Endodermal cell (in vitro differentiated cells): ENCODE results near the gene SUGCT. TPM values are rescaled to one million over a fixed set of nuclear protein-coding genes. Genes with fewer than 3 reads are reported as not detected.

Source experiments
- DNase-seq: peaks from one replicate; pipeline ENCODE4 v3.0.0-alpha.2; 2017
- H3K27ac ChIP-seq: 2 replicates; pipeline ENCODE4 v1.5.1; 2013; ENCODE audit warnings: mild to moderate bottlenecking, low read depth, low read length, moderate library complexity
- H3K27me3 ChIP-seq: 2 replicates; pipeline ENCODE4 v1.6.1; 2013; ENCODE audit warnings: mild to moderate bottlenecking, low read length, moderate library complexity; ENCODE audit not compliant: insufficient read depth, control insufficient read depth, poor library complexity, severe bottlenecking
- H3K36me3 ChIP-seq: 2 replicates; pipeline ENCODE4 v1.7.0; 2013; ENCODE audit warnings: mild to moderate bottlenecking, low read length, moderate library complexity; ENCODE audit not compliant: control insufficient read depth, insufficient read depth
- H3K4me1 ChIP-seq: one replicate; pipeline ENCODE4 v1.7.0; 2013; ENCODE audit warnings: low read length; ENCODE audit not compliant: control insufficient read depth, insufficient read depth
- H3K4me3 ChIP-seq: 2 replicates; pipeline ENCODE4 v1.5.1; 2013; ENCODE audit warnings: mild to moderate bottlenecking, low read length, moderate library complexity
- H3K9ac ChIP-seq: 2 replicates; pipeline ENCODE4 v1.6.1; 2013; ENCODE audit warnings: mild to moderate bottlenecking, low read length, moderate library complexity; ENCODE audit not compliant: poor library complexity, severe bottlenecking; ENCODE audit errors: extremely low read depth
- H3K9me3 ChIP-seq: 2 replicates; pipeline ENCODE4 v1.6.1; 2013; ENCODE audit warnings: mild to moderate bottlenecking, low read length, moderate library complexity; ENCODE audit not compliant: control insufficient read depth
- H3K27ac Mint-ChIP-seq: 2 replicates; pipeline ENCODE4 v1.8.0; 2020; ENCODE audit warnings: mixed read lengths
- H3K27me3 Mint-ChIP-seq: 2 replicates; pipeline ENCODE4 v1.8.0; 2021; ENCODE audit warnings: mild to moderate bottlenecking, mixed read lengths; ENCODE audit not compliant: insufficient read depth
- H3K36me3 Mint-ChIP-seq: 2 replicates; pipeline ENCODE4 v1.8.0; 2020; ENCODE audit warnings: low read depth, mixed read lengths
- H3K4me1 Mint-ChIP-seq: 2 replicates; pipeline ENCODE4 v1.8.0; 2020; ENCODE audit warnings: mixed read lengths
- H3K4me3 Mint-ChIP-seq: 2 replicates; pipeline ENCODE4 v1.8.0; 2020; ENCODE audit warnings: mild to moderate bottlenecking, moderate library complexity, mixed read lengths
- H3K9me3 Mint-ChIP-seq: 2 replicates; pipeline ENCODE4 v1.8.0; 2020; ENCODE audit warnings: mild to moderate bottlenecking, mixed read lengths
- WGBS, 2 experiments: methylation state at CpG; one replicate each; pipeline versions ENCODE4 v1.1.5 to v1.1.7; 2013; ENCODE audit warnings: missing lambda C conversion rate in 2 of 2, mixed read lengths in 1 of 2; ENCODE audit not compliant: insufficient coverage in 1 of 2, insufficient read length in 1 of 2; 5-methylcytosine and 5-hydroxymethylcytosine counted together
- total RNA-seq, 2 donors: library from RNA; stranded (reverse); fragmentation: NEBNext Ultra II Directional in 1 of 2; extraction: Animal tissue kit (Norgen Biotek cat#: 25700) in 1 of 2; gene quantifications; 2 replicates in 1 of 2; 3 replicates in 1 of 2; pipeline ENCODE4 v1.2.1, GENCODE V29; 2021
- TF ChIP-seq, protein P1 (sequence below): fragments of 200-600 bp; sonication (generic); conservative IDR thresholded peaks from 2 replicates; pipeline ENCODE4 v1.5.0; 2021; ENCODE audit warnings: antibody characterized with exemption, mild to moderate bottlenecking

The SUGCT gene
- total RNA-seq, 2 donors from 2014 or later, result 3.6 to 3.9 TPM

DNA sequence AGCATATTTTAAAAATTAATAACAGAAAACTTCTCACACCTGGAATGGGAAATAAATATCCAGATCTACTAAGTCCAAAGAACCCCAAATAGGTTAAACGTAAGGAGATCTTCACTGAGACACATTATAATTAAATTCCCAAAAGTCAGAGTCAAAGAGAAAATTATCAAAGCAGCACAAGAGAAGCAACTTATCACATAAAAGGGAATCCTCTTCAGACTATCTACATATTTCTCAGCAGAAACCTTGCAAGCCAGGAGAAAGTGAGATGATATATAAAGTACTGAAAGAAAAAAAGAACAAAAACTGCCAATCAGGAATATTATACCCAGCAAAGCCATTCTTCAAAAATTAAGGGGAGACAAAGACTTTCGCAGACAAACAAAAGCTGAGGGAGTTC is 756.4 kb downstream of the SUGCT start:
- H3K36me3 Mint-ChIP-seq, result no peaks in the 10 kb centered on the region
- H3K9ac ChIP-seq, result no peak overlapping the region
- H3K27me3 Mint-ChIP-seq, result no peaks in the 10 kb centered on the region
- no peaks in the 10 kb centered on the region for H3K4me1 ChIP-seq
- no peak overlapping the region for H3K4me3 Mint-ChIP-seq
- H3K4me1 Mint-ChIP-seq, result no peaks in the 10 kb centered on the region
- peaks cover 24% of the 10 kb centered on the region for H3K9me3 ChIP-seq
- TF ChIP-seq, protein P1, sequence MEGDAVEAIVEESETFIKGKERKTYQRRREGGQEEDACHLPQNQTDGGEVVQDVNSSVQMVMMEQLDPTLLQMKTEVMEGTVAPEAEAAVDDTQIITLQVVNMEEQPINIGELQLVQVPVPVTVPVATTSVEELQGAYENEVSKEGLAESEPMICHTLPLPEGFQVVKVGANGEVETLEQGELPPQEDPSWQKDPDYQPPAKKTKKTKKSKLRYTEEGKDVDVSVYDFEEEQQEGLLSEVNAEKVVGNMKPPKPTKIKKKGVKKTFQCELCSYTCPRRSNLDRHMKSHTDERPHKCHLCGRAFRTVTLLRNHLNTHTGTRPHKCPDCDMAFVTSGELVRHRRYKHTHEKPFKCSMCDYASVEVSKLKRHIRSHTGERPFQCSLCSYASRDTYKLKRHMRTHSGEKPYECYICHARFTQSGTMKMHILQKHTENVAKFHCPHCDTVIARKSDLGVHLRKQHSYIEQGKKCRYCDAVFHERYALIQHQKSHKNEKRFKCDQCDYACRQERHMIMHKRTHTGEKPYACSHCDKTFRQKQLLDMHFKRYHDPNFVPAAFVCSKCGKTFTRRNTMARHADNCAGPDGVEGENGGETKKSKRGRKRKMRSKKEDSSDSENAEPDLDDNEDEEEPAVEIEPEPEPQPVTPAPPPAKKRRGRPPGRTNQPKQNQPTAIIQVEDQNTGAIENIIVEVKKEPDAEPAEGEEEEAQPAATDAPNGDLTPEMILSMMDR, result no peak
- no peak overlapping the region for H3K4me3 ChIP-seq
- no peaks in the 10 kb centered on the region for H3K36me3 ChIP-seq
- no peak overlapping the region for H3K27ac ChIP-seq
- no peak overlapping the region for H3K27ac Mint-ChIP-seq
- DNase-seq, result no peak
- H3K27me3 ChIP-seq, result no peaks in the 10 kb centered on the region
- 83 to 95% methylated on average over 1 to 2 of the region's 2 CpGs for WGBS, 2 experiments
- H3K9me3 Mint-ChIP-seq, result peaks cover 18% of the 10 kb centered on the region

DNA sequence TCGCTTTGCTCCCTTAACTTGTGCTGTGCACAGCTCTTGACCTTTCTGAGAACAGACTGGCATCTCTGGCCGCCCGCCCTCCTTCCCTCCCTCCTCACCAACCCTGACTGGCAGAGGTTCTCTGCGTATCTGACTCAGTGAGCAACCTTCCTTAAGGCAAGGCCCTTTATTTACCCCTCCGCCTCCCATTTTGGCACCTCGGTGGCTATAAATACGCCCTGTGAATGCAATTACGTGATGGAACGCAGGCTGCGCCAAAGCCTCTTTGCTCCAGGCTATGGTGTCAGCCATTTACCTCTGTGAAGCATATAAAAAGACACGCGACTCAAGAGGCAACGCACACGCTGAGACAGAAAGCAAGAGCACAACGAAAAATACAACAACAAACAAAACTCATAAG is 764.3 kb downstream of the SUGCT start:
- Histone ChIP-seq H3K36me3 (no peaks in the 10 kb centered on the region), H3K4me3 (no peak overlapping the region), H3K9ac (no peak overlapping the region), H3K27me3 (no peaks in the 10 kb centered on the region), H3K9me3 (peaks cover 10% of the 10 kb centered on the region), H3K4me1 (no peaks in the 10 kb centered on the region), H3K27ac (no peak overlapping the region)
- WGBS, 2 experiments, result 86 to 95% methylated on average over 7 to 15 of the region's 15 CpGs
- no peak for DNase-seq
- no peak overlapping the region for H3K4me3 Mint-ChIP-seq
- peaks cover 25% of the 10 kb centered on the region for H3K9me3 Mint-ChIP-seq
- H3K4me1 Mint-ChIP-seq, result peaks cover 9% of the 10 kb centered on the region
- no peak overlapping the region for H3K27ac Mint-ChIP-seq
- TF ChIP-seq, protein P1, result no peak
- H3K27me3 Mint-ChIP-seq, result no peaks in the 10 kb centered on the region
- no peaks in the 10 kb centered on the region for H3K36me3 Mint-ChIP-seq

DNA sequence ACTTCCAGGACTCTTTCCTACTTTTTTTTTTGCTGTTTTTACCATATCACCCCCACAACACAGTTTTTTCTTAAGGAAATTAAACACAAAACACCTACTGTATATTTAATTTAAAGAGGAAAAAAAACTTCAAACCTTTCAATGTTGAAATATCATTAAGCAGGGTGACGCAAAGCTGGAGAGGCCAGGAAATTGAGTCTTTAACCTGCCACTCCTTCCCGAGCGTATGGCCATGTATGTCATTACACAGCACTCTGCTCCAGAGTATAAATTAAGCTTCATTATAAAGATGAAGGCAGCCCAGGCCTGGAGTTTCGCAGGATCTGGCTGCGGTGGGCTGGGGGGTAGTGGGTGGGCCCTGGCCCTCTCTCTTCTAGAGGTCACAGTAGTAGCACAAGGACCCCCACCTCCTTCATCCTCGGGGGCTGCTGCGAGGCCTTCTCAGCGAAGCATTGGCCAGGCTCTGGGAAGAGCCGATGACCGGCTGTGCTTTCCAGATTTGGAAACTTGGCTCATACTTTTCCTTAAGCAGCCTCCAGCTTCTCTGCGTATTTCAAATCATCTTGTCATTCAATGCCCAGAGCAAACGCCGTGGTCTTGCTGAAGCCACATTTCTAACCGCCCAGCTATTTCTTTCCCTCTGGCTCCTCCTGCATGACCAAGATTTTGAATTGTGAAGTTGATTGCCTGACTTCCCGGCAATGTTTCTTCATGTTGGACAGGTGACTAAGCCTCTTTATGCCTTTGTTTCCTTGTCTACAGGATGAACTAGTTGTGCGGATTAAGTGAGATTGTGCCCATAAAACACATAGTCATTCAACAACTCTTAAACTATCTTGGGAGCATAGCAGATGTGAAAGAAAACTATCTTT is 765.1 kb downstream of the SUGCT start:
- Histone ChIP-seq H3K36me3 (no peaks in the 10 kb centered on the region), H3K4me1 (no peaks in the 10 kb centered on the region), H3K9me3 (peaks cover 10% of the 10 kb centered on the region), H3K9ac (no peak overlapping the region), H3K27me3 (no peaks in the 10 kb centered on the region), H3K27ac (no peak overlapping the region), H3K4me3 (no peak overlapping the region)
- peaks cover 9% of the 10 kb centered on the region for H3K4me1 Mint-ChIP-seq
- WGBS, 2 experiments, result 96% methylated on average over 13 to 16 of the region's 16 CpGs
- H3K9me3 Mint-ChIP-seq, result peaks cover 21% of the 10 kb centered on the region
- no peaks in the 10 kb centered on the region for H3K36me3 Mint-ChIP-seq
- TF ChIP-seq, protein P1, result no peak
- DNase-seq, result no peak
- no peak overlapping the region for H3K4me3 Mint-ChIP-seq
- H3K27me3 Mint-ChIP-seq, result no peaks in the 10 kb centered on the region
- H3K27ac Mint-ChIP-seq, result no peak overlapping the region
